Forelimb muscle (tissue), 1 donor: ENCODE results near the gene TTLL13. TPM values are rescaled to one million over a fixed set of nuclear protein-coding genes. Genes with fewer than 3 reads are reported as not detected.

Experiments used
- DNase-seq: peaks from one replicate; pipeline ENCODE4 v3.0.0-alpha.2; 2013; ENCODE audit warnings: low read depth
- polyA plus RNA-seq: library from polyadenylated mRNA; unstranded; fragments of 120-200 nt; gene quantifications from one replicate; pipeline ENCODE4 v1.2.1, GENCODE V29; 2013; ENCODE audit not compliant: insufficient read length

Gene TTLL13, protein sequence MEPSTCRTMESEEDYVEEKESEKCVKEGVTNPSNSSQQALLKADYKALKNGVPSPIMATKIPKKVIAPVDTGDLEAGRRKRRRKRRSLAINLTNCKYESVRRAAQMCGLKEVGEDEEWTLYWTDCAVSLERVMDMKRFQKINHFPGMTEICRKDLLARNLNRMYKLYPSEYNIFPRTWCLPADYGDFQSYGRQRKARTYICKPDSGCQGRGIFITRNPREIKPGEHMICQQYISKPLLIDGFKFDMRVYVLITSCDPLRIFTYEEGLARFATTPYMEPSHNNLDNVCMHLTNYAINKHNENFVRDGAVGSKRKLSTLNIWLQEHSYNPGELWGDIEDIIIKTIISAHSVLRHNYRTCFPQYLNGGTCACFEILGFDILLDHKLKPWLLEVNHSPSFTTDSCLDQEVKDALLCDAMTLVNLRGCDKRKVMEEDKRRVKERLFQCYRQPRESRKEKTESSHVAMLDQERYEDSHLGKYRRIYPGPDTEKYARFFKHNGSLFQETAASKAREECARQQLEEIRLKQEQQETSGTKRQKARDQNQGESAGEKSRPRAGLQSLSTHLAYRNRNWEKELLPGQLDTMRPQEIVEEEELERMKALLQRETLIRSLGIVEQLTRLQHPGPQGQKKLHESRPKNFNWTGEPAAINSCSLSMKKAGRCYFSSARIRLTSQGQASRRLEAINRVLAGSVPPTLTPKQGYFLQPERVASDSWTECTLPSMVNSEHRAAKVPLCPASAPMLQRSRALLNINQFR
- 0.20 TPM for polyA plus RNA-seq

DNA sequence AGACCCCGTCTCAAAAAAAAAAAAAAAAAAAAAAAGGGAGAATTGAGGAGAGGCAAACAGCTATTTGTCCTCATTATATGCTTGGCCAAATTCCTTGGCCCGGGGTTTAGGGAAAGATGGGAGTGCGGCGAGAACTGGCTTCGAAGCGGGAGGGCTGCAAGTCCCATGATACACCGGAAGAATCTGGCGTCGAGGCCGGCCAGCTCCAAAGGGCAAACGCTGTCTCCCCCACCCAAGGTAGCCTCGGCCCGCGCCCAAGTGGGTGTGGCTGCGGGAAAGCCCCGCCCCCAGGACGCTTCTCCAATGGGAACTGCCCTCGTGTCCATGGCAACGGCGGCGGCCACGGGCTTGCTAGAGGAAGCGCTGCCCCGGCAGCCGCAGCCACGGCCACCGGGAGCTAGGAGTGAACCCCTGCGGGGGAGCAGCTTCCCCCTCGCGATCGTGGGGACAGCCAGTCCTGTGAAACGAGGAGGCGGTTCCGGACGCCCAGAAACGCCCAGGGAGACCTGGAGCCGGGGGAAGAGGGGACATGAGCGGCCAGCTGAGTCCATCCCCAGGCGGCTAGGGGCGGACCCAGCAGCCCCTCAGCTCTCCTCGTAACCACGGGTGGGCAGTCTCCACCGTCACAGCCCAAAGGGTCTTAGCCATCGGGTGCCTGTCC lies at the start of gene TTLL13:
TSS of gene TTLL13 (plus strand) at position 354 of the 661 bp plus-strand sequence. CDS start 1,075 bp downstream, outside the sequence.
- DNase-seq: no peak

DNA sequence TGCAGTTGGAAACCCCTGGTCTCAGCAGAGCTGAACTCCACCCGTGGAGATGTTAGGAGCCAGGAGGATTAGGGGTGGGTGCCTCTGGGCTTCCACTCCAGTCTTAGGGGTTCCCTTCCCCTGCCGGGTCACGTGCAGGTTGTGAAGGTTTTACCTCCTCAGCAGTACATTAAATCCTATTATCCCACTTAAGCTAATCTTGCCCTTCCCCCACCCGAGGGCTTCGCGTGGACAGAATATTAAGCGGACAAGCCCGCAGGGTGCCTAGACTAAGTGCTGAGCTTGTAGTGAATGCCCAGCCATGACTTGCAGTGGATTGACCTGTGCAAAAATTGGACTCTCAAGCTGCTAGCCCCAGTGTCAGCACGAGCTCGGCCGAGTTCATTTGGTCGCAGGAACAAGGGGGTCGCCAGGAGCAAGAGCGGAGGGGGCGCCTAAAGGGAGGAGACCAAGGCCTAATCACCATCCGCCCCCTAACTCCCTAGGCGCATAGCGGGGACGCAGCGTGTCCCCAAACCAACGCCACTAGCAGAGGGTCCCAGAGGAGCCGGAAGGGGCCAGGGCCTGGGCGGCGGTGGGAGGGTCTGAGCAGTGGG lies 48.7 kb upstream of the TTLL13 start:
- no peak for DNase-seq

DNA sequence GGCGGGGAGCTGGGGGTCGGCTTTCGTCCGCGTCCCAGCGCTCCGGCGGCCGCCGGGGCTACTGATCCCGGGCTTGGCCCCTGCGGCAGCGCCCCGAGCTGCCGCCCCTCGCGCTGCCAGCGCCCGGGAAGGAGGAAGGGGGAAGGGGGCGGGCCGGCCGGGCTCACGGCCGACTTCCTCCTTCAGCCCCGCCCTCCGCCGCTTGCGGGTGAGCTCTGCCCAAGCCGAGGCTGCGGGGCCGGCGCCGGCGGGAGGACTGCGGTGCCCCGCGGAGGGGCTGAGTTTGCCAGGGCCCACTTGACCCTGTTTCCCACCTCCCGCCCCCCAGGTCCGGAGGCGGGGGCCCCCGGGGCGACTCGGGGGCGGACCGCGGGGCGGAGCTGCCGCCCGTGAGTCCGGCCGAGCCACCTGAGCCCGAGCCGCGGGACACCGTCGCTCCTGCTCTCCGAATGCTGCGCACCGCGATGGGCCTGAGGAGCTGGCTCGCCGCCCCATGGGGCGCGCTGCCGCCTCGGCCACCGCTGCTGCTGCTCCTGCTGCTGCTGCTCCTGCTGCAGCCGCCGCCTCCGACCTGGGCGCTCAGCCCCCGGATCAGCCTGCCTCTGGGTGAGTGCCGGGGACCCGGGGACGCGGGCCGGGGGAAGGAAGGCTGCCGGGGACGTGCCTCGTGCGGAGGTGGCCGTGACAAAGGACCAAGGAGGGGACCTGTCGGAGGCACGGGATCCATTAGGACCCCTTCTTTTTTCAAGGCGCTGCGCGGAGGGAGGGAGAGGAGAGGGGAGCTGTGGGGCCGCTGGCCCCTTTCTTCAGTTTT lies 48.0 kb upstream of the TTLL13 start, which contains the start of gene SEMA4B:
TSS of gene SEMA4B (plus strand) at position 201 of the 814 bp plus-strand sequence. CDS start at position 450, 249 bp downstream.
- DNase-seq: no peak

DNA sequence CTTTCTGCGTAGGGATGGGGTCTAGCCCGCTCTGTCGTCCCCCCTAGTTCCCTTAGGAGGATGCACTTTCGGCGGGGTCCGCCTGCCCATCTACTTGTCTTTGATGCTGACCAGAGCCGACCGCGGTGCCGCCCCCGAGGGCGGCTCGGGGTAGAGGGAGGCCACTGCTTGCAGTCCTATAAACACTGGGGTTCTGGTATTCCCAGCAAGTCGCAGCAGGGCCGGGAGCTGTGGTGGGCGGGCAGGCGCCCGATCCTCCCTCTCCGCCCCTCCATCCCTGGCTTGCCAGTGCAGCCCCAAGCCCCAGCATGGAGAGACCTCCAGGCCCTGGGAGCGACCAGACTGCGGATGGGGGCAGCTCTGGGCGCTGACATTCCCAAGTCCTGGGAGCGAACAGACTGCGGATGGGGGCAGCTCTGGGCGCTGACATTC lies 47.4 kb upstream of the TTLL13 start:
- DNase-seq: no peak

DNA sequence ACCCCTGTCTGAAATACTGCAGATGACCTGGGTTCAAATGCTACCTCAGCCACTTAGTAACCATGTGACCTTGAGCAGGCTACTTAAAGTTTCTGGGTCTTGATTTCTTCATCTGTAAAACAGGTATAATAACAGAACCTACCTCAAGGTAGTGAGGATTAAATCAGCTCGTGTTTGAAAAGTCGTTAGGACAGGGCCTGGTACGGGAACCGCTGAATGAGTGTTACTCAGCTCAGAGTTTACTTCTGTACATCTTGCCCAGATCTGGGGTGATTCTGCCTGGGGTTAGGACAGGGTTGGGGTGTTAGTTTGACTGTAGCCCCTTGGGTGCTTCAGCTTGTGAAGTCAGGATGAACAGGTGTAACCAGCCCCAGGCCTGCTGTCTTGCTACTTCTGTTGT lies 46.4 kb upstream of the TTLL13 start:
- no peak for DNase-seq

DNA sequence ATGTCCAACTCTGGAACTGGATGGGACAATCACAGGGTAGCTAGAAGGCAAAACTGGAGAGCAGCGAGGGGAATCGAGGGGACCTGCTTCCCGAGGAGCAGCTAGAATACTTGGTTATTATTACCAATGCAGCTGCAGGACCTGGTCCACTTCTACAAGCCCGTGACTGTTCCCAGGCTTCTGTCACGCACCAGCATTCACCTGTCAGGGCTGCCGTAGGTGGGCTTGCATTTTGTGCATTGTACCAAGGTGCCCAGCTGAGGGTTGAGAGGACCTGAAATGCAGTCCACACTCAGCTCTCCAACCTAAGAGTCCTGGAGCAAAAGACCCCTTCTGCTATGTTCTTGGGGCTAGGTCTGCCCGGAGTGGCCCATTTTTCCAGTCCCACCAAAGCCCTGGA lies 45.9 kb upstream of the TTLL13 start:
- no peak for DNase-seq

DNA sequence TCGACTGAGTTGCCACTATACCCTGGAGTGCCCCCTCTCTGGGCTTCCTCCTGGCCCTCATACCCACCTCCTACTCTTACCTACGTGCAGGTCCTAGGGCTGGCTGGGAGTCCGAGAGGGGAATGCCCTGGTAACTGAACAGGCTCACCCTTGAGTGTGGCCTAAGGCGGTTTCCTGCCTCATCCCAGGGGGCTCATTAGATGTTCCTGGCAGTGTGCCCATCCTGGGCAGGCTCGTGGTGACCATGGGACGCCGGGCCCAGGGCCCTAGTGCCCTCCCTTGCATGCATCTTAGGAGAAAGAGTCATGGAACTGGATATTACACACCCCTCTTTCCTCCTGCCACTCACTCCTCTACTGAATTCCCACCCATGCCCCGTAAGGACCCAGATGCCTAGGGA lies 45.4 kb upstream of the TTLL13 start:
- no peak for DNase-seq

DNA sequence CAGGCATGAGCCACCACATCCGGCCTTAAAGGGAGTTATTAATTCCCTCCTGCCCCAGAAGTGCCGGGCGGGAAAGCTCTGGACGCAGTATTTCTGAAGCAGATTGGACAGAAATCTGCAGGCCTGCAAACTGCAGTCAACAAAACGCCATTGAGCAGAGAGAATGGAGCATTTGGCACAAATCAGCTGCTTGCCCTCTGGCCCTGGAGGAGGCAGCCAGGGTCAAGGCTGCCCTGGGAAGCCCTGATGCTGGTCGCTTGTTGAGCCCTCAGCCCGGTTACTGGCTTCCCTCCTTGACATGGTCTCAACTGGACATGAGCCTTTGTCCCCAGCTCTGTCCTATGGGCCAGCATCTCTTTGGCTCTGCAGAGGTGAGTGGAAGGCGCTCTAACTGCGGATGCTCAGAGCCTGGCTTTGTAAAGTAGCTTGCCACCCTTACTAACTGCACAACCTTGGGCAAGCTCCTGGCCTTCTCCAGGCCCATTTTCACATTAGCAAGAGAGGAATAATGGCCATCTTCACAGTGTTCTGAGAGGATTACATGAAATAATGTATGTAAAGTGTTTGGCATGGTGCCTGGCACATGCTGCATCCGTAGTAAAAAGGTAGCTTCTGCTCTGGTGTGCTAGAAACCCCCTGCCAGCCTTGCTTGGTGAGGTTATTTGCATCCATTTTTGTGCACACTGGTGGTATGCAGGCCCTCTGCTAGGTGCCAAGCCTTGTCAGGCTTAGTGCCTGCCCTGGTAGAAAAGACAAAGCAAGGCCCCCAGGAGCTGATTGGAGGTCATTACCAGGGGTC lies 44.1 kb upstream of the TTLL13 start:
- no peak for DNase-seq

DNA sequence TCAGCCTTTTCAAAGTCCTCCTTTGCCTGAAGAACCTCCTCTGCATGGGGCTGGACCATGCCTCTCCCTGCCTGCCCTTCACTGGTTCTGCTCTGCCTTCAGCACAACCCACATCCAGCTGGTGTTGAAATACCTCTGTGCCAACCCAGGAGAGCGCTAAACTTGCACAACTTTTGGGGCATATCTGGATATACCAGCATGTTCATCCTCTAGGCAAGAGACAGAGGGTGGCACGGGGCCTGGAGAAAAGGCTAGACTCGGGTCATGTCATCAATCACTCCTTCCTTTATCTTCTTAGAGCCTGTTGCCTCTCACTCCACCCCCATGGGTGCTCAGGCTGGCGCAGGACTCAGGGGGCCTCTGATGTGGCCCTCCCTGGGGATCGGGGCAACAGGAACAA lies 43.5 kb upstream of the TTLL13 start:
- no peak for DNase-seq

DNA sequence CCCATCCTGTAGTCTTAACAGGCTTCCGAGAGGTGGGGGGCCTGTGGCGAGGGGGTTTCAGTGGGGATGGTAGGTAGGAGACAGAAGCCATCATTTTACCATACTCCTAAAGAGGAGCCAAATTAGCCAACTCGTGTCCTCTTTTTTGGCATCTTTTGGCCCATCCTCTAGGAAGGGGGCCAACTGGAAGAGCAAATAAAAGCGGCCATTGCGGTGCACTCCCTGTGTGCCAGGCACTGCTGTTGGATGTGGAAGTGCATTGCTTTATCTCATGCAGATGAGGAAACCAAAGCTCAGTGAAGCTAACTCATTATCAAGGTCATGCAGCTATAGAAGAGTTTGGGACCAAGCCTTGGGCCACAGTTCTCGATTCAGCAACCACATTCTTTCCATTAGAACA lies 42.1 kb upstream of the TTLL13 start:
- DNase-seq: no peak

DNA sequence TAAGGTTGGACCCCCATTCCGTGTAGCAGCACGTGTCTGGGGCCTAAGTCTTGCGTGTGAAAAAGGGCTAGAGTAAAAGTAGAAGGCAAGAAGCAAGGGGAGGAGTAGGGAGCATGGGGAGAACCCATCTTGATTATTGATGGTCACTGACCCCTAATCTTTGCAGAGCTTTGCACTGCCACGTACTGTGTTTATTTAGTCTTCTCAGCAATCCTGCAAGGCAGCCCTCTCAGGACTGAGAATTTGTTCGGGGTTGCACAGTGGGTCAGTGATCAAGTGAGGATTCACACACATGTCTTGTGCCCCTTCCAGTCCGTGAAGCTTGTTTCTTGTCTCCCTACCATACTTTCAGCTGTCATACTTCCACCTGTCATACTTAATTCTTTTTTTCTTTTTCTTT lies 41.0 kb upstream of the TTLL13 start:
- DNase-seq: no peak

DNA sequence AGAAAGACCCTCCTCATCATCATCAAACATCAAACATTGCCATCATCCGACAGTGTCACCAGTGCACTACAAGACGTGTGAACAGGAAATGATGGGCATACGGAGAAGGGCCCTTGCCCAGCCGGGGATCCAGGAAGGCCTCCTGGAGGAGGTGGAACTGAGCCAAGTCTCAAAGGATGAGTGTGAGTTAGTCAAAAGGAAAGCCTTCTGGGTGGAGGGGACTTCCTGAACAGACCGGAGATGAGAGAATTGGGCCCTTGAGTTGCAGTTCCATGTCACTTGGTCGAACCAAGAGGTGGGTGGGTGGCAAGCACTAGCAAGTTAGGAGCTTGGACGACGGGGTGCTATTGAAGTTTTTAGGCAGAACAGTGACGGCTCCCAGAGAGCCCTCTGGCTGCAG lies 39.8 kb upstream of the TTLL13 start:
- no peak for DNase-seq

DNA sequence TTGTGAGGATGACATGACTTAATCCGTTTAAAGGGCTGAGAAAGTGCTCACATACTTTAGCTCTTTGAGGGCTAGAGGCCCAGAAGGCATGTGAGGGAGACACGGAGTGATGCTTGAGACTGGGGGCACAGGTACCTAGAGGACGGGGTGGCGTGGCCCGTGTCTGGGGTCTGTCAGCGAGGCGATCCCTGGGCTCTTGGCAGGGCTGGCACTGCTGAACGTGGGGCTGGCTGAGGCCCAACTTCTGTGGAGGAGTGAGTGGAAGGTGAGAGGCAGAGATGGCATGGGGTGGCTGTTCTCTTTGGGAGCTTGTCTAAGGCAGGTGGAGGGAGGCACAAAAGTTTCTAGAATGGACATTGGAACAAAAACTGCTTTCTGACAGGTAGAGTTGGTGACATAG lies 38.8 kb upstream of the TTLL13 start:
- DNase-seq: no peak

DNA sequence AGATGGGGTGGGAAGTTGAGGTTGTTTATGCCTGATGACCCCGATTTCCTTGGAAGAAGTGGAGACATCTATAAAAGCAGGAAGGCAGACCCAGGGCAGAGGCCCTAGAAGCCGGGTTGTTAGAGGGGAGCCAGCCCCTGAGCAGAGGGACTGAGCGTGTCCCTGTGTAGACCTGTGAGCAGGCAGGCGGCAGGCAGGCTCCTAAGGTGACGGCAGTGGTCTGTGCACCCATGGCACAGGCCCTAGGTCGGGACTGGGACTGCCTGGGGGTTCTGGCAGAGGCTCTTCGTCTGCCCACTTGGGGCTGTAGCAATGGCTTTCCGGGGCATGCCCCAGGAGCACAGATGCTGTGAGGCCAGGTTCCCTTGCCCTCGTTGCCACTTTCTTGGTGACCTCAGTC lies 38.3 kb upstream of the TTLL13 start:
- no peak for DNase-seq

DNA sequence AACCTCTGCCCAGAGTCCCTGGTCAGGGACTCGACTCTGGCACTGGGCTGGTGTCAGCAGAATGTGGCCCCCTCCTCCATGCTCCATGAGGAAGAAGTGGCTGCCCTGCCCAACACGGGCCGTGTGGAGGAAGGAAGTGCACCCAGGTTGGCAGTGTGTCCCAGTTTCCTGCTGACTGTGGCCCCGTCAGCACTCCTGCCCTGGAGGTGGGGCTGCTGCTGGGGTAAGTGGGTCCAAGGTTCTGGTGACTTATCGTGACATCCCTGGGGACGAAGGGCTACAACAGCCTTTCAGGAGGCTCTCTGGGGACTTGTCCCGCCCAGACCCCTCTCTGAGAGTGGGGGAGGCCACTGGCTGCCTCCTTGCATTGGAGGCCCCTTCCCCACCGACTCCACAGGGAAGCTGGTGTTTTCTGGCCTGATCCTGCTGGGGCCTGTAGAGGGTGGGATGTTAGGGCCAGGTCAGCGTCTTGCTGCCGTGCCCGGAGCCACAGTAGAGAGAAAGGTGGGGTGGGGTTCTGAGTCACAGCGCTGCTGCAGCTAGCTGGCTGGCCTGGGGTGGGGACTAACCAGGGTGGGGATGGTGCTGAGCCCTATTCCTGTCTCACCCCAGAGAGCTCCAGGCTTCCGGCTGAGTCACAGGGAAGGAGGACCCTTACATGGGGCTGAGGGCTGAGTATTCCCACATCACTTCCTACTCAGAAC lies 37.8 kb upstream of the TTLL13 start:
- no peak for DNase-seq

DNA sequence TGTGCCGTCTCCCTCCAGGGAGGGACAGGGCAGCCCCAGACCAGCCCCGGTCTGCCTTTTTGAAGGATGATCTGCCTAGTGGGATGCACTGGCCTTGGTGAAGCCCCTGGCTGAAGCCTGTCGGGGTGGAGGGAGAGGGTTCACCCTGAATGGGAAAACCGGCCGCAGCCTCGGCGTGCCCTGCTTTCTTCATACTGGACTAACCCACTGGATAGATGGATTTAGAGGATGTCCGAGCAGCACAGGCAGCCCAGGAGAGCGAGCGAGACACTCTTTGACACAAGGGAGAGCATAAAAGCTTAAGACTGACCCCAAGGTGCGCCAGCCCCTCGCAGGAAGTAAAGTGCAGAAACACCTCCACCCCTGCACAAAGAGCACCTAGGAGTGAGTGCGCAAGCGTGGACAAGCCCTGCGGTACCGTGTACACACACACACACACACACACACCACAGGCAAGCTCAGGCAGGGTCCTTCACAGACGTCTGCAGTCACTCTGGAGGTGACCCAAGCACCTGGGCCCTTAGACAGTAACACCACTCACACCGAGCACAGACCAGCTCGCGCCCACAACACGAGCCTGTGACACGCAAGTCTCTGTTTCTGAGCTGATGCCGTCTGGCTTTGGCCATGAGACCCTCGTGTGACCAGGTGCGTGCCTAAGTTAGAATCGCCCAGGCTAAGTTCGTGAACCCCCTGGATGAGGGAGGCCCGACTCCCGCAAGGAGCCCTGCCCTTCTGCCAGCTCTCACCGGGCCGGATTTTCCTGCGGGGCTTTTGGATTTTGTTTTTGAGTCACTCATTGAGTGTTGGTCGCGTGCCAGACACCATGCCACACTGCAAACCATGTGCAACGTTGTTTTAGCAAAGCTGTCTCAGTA lies 36.9 kb upstream of the TTLL13 start:
- no peak for DNase-seq

DNA sequence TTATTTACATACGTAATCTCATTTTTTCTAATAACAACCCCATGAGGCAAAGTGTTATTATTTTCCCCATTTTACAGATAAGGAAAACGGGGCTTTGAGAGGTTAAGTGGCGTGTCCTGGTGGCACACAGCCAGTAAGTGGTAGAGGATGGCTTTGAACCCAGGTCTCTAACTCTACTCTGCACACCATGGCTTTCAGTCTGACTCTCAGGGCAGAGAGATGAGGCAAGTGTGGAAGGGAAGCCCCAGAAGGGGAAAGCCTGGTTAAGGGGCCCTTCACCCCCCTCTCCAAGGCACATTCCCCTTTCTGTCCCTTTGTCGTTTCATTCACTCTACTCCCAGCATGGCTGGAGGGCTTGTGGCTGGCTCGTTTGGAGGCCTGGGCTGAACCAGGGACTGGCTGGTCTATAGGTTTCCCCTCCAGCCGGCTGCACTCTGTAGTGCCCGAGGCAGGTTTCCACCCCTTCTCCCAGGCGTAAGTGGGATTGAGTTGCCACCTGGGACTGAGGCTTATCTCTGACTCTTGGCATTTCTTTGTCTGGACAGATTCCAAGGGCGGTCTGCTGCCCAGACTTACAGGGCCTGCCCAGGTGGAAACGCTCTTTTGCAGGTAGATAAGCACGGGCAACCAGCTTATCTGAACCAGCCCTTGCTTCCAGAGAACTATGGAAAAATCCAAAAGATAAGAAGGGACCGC lies 36.1 kb upstream of the TTLL13 start:
- no peak for DNase-seq

DNA sequence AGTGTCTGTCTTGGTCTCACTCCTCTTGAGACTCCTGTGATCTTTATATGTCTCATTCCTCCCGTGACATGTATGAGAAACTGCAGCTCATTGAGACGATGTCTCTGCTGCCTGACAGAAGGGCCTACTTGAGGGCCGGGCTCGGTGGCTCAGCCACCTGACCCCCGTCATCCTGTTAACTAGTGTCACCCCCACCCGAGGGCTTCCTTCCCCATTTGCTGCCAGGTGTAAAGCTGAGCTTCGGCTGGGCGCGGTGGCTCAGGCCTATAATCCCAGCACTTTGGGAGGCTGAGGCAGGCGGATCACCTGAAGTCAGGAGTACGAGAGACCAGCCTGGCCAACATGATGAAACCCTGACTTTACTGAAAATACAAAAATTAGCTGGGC lies 35.5 kb upstream of the TTLL13 start:
- DNase-seq: no peak
